Endothelial cell (in vitro differentiated cells): ENCODE data around the gene ZNF22. TPM values are rescaled to one million over a fixed set of nuclear protein-coding genes. Genes with fewer than 3 reads are reported as not detected.

Experiments
- DNase-seq: peaks from one replicate; pipeline ENCODE4 v3.0.0; 2021; ENCODE audit warnings: low spot score
- H3K27ac Mint-ChIP-seq: one replicate; pipeline ENCODE4 v1.8.0; 2021; ENCODE audit warnings: mixed read lengths, inconsistent platforms; ENCODE audit not compliant: unreplicated experiment
- H3K27me3 Mint-ChIP-seq: one replicate; pipeline ENCODE4 v1.8.0; 2021; ENCODE audit warnings: mild to moderate bottlenecking, moderate library complexity, mixed read lengths, inconsistent platforms; ENCODE audit not compliant: unreplicated experiment
- H3K36me3 Mint-ChIP-seq: one replicate; pipeline ENCODE4 v1.8.0; 2021; ENCODE audit warnings: mild to moderate bottlenecking, low read depth, mixed read lengths, inconsistent platforms; ENCODE audit not compliant: unreplicated experiment
- H3K4me1 Mint-ChIP-seq: one replicate; pipeline ENCODE4 v1.8.0; 2021; ENCODE audit warnings: mild to moderate bottlenecking, mixed read lengths, inconsistent platforms; ENCODE audit not compliant: unreplicated experiment
- H3K4me3 Mint-ChIP-seq: one replicate; pipeline ENCODE4 v1.8.0; 2021; ENCODE audit warnings: mild to moderate bottlenecking, mixed read lengths, inconsistent platforms; ENCODE audit not compliant: unreplicated experiment
- H3K9me3 Mint-ChIP-seq: one replicate; pipeline ENCODE4 v1.8.0; 2021; ENCODE audit warnings: mixed read lengths, inconsistent platforms; ENCODE audit not compliant: unreplicated experiment
- CTCF ChIP-seq: fragments of 200-600 bp; sonication (generic); IDR thresholded peaks from one replicate; pipeline ENCODE4 v1.5.0; 2021; ENCODE audit warnings: antibody characterized with exemption; ENCODE audit not compliant: unreplicated experiment
- total RNA-seq: library from RNA; stranded (reverse); fragmentation: NEBNext Ultra II Directional; extraction: Animal tissue kit (Norgen Biotek cat#: 25700); gene quantifications from one replicate; pipeline ENCODE4 v1.2.1, GENCODE V29; 2021; ENCODE audit not compliant: unreplicated experiment

The ZNF22 gene
- total RNA-seq, 1 donor from 2014 or later: 39.2 TPM

GRCh38 chr10:44974628-44975430 is 25.9 kb upstream of the ZNF22 start:
- no peaks in the 10 kb centered on the region for H3K36me3 Mint-ChIP-seq
- peaks cover 9% of the 10 kb centered on the region for H3K27me3 Mint-ChIP-seq
- peak overlapping the region; percentile 31 for H3K4me3 Mint-ChIP-seq
- peaks cover 22% of the 10 kb centered on the region for H3K4me1 Mint-ChIP-seq
- peak; percentile 83 for DNase-seq
- no peak overlapping the region for H3K27ac Mint-ChIP-seq
- peak; percentile 91 for TF ChIP-seq CTCF
- H3K9me3 Mint-ChIP-seq: no peaks in the 10 kb centered on the region

GRCh38 chr10:44975431-44976331 is 25.0 kb upstream of the ZNF22 start:
- H3K36me3 Mint-ChIP-seq: no peaks in the 10 kb centered on the region
- H3K4me3 Mint-ChIP-seq: peak overlapping the region; percentile 75
- no peaks in the 10 kb centered on the region for H3K9me3 Mint-ChIP-seq
- no peak overlapping the region for H3K27ac Mint-ChIP-seq
- H3K4me1 Mint-ChIP-seq: peaks cover 25% of the 10 kb centered on the region
- no peak for TF ChIP-seq CTCF
- DNase-seq: no peak
- peaks cover 11% of the 10 kb centered on the region for H3K27me3 Mint-ChIP-seq

GRCh38 chr10:44976352-44977198 is 24.1 kb upstream of the ZNF22 start:
- Mint-ChIP-seq H3K27ac (no peak overlapping the region), H3K4me3 (peak overlapping the region; percentile 75), H3K27me3 (peaks cover 17% of the 10 kb centered on the region), H3K36me3 (no peaks in the 10 kb centered on the region), H3K4me1 (peaks cover 34% of the 10 kb centered on the region), H3K9me3 (no peaks in the 10 kb centered on the region)
- DNase-seq: no peak
- TF ChIP-seq CTCF: no peak

- TF ChIP-seq CTCF: no peak
- DNase-seq: no peak
- Mint-ChIP-seq H3K27me3 (peaks cover 17% of the 10 kb centered on the region), H3K4me1 (peaks cover 35% of the 10 kb centered on the region), H3K36me3 (no peaks in the 10 kb centered on the region), H3K27ac (no peak overlapping the region), H3K9me3 (no peaks in the 10 kb centered on the region), H3K4me3 (peak overlapping the region; percentile 60)
Observed at GRCh38 chr10:44977287-44978212, 23.2 kb upstream of the ZNF22 start.
